Subcutaneous adipose tissue (tissue), 4 donors: ENCODE results near the gene OSBPL10. TPM values are rescaled to one million over a fixed set of nuclear protein-coding genes. Genes with fewer than 3 reads are reported as not detected.

Experiments used
- total RNA-seq, 4 donors: library from RNA; depleted of rRNA; stranded (reverse); fragments of >200 nt; gene quantifications; one replicate each; pipeline ENCODE4 v1.1.0, GENCODE V29; 2016
- TF ChIP-seq, protein P1 (sequence below): fragments of 450-650 bp; IDR thresholded peaks from one replicate; pipeline ENCODE4 v1.5.1; 2016; ENCODE audit warnings: low read depth, mild to moderate bottlenecking, control low read depth, antibody characterized with exemption, moderate library complexity

OSBPL10 gene
- total RNA-seq, 4 donors from 2014 or later: 7.3 to 72.7 (median 26.0) TPM

DNA sequence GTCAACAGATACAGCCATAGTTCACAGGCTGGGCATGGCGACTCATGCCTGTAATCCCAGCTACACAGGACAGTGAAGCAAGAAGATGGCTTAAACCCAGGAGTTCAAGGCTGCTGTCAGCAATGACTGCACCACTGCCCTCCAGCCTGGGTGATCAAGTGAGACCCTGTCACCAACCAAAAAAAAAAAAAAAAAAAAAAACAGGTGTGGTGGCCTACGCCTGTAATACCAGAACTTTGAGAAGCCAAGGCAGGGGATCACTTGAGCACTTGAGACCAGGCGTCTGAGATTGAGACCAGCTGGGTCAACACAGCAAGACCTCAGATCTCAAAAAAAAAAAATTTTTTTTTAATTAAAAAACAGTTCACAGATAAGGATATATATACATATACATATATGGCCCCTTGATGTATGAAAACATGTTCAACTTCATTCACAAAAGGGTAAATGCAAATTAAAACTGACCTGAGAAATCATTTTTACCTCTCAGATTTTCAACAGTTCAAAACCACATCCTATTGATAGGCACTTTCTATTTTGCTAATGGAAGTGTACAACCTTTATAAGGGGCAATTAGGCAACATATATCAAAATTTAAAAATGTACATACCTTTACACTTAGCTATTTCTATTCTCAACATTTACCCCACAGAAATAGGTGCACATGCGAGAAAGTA, 51.1 kb downstream of the OSBPL10 start:
- TF ChIP-seq, protein P1, sequence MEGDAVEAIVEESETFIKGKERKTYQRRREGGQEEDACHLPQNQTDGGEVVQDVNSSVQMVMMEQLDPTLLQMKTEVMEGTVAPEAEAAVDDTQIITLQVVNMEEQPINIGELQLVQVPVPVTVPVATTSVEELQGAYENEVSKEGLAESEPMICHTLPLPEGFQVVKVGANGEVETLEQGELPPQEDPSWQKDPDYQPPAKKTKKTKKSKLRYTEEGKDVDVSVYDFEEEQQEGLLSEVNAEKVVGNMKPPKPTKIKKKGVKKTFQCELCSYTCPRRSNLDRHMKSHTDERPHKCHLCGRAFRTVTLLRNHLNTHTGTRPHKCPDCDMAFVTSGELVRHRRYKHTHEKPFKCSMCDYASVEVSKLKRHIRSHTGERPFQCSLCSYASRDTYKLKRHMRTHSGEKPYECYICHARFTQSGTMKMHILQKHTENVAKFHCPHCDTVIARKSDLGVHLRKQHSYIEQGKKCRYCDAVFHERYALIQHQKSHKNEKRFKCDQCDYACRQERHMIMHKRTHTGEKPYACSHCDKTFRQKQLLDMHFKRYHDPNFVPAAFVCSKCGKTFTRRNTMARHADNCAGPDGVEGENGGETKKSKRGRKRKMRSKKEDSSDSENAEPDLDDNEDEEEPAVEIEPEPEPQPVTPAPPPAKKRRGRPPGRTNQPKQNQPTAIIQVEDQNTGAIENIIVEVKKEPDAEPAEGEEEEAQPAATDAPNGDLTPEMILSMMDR: no peak

DNA sequence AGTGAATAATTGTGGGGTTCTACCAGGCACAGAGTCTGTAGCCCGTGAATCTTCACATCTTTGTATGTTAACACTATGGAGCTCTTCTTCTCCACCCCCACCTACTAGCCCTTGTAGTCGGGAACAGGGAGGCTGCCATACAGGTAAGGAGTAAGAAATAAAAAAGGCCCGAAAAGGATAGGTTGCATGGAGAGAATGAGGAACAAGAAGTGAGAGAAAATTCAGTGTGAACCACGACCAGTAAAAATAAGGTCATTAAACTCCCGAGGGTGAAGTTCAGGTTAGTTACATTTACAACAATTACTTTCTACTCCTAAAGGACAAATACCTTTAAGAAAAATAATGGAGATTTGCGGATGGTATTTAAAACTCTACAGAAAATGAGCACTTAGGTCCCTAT, 53.3 kb downstream of the OSBPL10 start:
- TF ChIP-seq, protein P1: no peak

DNA sequence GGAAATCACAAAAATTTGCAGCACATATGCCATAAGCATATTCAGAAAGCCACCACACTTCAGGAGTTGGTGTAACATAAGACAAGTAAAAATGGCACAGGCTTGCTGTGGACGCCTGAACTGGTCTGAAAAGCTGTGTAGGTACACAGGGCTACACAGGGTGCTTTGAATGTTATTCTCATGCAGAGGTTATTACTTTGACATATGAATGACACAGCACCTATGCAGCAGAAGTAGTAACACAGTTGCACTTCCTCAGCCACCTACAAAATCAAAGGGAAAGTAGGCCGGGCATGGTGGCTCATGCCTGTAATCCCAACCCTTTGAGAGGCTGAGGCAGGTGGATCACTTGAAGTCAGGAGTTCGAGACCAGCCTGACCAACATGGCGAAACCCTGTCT, 54.5 kb downstream of the OSBPL10 start:
- TF ChIP-seq, protein P1: no peak

DNA sequence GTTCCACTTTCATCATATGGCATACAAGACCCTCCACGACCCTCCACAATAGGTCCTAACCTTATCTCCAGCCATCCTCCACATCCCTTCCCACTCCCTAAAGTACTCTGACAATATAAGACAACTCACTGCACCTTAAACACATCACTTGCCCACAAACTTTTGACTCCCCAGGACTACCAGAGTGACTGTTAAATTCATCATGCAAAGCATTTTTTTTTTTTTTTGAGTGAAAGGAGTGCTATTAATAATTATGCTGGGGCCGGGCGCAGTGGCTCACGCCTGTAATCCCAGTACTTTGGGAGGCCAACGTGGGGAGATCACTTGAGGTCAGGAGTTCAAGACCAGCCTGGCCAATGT, 55.8 kb downstream of the OSBPL10 start:
- TF ChIP-seq, protein P1: no peak

DNA sequence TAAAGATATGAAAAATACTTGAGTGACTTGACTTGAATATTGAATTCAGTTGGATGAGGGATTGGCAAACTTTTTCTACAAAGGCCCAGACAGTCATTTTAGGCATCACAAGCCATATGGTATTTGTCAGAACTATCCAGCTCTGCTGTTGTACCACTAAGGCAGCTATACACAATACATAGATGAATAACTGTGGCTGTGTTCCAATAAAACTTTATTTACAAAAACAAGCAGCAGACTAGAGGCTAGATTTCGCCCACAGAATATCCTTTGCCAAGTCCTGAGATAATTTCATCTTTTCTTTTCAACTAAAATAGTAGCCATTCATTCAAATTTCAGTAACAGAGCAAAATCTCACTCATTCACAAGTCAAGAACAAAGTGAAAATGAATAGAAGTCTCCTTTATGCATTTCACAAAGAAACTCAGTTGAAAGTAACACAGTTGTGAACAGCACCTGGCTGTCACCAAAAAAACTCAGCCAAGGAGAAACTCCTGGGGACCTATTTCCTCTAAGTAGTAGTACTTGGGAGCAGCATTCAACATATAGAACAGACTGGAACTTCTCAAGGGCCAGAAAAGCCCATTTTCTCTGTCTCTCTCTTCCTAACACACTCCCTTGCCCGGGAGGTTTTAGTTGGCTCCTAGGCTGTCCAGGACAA, 56.3 kb downstream of the OSBPL10 start:
- TF ChIP-seq, protein P1: no peak

GRCh38 chr3:31922962-31923361, 58.1 kb downstream of the OSBPL10 start:
- TF ChIP-seq, protein P1: no peak

DNA sequence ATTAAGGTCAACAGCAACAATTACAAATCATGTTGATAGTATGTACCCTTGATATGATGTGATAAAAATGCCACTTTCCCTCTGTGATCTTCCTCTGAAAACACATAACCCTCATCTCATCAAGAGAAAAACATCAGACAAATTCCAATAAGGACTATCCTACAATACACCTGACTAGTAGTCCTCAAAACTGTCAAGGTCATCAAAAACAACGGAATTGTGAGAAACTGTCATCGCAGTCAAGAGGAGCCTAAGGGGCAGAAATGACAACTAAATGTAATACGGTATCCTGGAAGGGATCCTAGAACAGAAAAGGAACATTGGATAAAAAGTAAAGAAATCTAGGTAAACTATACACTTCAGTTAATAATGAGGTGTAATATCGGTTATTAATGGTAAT, 59.2 kb downstream of the OSBPL10 start:
- TF ChIP-seq, protein P1: no peak
